HEK293T (cell line): ENCODE measurements around the gene PLSCR3.

ENCODE experiments used
- ARNT ChIP-seq: fragments of 450-650 bp; IDR thresholded peaks from 2 replicates; pipeline ENCODE4 v1.6.1; 2017; ENCODE audit warnings: mild to moderate bottlenecking
- BHLHE40 ChIP-seq: fragments of 450-650 bp; IDR thresholded peaks from 2 replicates; pipeline ENCODE4 v1.6.1; 2016; ENCODE audit warnings: mild to moderate bottlenecking, moderate library complexity, borderline replicate concordance
- CTBP1 ChIP-seq: fragments of 450-650 bp; IDR thresholded peaks from 2 replicates; pipeline ENCODE4 v1.6.1; 2016; ENCODE audit warnings: borderline replicate concordance
- ELF4 ChIP-seq: fragments of 450-650 bp; IDR thresholded peaks from 2 replicates; pipeline ENCODE4 v1.6.1; 2017; ENCODE audit warnings: antibody characterized with exemption
- FOXA1 ChIP-seq: fragments of 450-650 bp; IDR thresholded peaks from 2 replicates; pipeline ENCODE4 v1.6.1; 2016; ENCODE audit warnings: mild to moderate bottlenecking
- HDGF ChIP-seq: fragments of 450-650 bp; IDR thresholded peaks from 2 replicates; pipeline ENCODE4 v1.6.1; 2017; ENCODE audit warnings: antibody characterized with exemption, borderline replicate concordance
- NFRKB ChIP-seq: fragments of 450-650 bp; IDR thresholded peaks from 2 replicates; pipeline ENCODE4 v1.6.1; 2016; ENCODE audit warnings: mild to moderate bottlenecking, moderate library complexity
- SP1 ChIP-seq: fragments of 450-650 bp; IDR thresholded peaks from 2 replicates; pipeline ENCODE4 v1.6.1; 2017
- SUZ12 ChIP-seq: fragments of 450-650 bp; IDR thresholded peaks from 2 replicates; pipeline ENCODE4 v1.6.1; 2016; ENCODE audit warnings: mild to moderate bottlenecking
- TARDBP ChIP-seq: fragments of 450-650 bp; IDR thresholded peaks from 2 replicates; pipeline ENCODE4 v1.6.1; 2016

DNA sequence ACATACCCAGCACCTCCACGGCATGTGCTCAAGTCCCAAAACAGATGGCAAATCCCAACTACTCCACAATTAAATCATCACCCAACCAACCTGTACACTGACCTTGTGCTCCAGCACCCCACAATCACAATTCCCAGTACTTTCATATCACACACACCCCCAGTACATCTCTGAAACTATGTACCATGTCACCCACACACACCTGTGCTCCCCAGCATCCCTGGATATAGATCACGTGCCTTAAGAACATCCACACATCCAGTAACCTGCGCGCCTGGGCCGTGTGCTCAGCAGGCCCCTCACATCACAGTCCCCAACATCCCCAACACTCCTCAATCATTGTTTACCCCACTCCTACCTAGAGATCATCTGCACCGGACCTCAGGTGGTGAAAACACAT, 15.4 kb upstream of the PLSCR3 start:
- TF ChIP-seq BHLHE40 (no peak), TARDBP (no peak), HDGF (no peak), FOXA1 (no peak), ELF4 (no peak), NFRKB (no peak), SP1 (no peak), ARNT (no peak), CTBP1 (no peak), SUZ12 (no peak)
